ENCODE measurements around the gene TTC23. TPM values are rescaled to one million over a fixed set of nuclear protein-coding genes. Genes with fewer than 3 reads are reported as not detected.
A peak's percentile ranks its signal among the peaks of the same experiment; 100 is the strongest.

The TTC23 gene
- total RNA-seq, 1 experiment from 2014 or later, result 34.5 TPM

- no peak for DNase-seq (ENCODE audit: low read depth)
Observed at GRCh38 chr15:99139276-99139675, 110.1 kb downstream of the TTC23 start.

- DNase-seq (ENCODE audit: low read depth), result no peak
Observed at GRCh38 chr15:99138491-99138982, 110.8 kb downstream of the TTC23 start.

- DNase-seq (ENCODE audit: low read depth), result no peak
Observed at GRCh38 chr15:99137877-99138276, 111.5 kb downstream of the TTC23 start.

GRCh38 chr15:99137111-99137546, 112.3 kb downstream of the TTC23 start:
- DNase-seq (ENCODE audit: low read depth), result no peak

GRCh38 chr15:99135194-99135593, 114.2 kb downstream of the TTC23 start:
- DNase-seq (ENCODE audit: low read depth), result no peak

GRCh38 chr15:99134317-99134821, 115.0 kb downstream of the TTC23 start:
- DNase-seq (ENCODE audit: low read depth), result no peak

- DNase-seq (ENCODE audit: low read depth), result no peak
Observed at GRCh38 chr15:99132634-99133287, 116.6 kb downstream of the TTC23 start.

- DNase-seq (ENCODE audit: low read depth), result no peak
Observed at GRCh38 chr15:99132122-99132521, 117.3 kb downstream of the TTC23 start.

- no peak for DNase-seq (ENCODE audit: low read depth)
Observed at GRCh38 chr15:99131441-99132023, 117.8 kb downstream of the TTC23 start.

GRCh38 chr15:99130765-99131440, 118.5 kb downstream of the TTC23 start:
- no peak for DNase-seq (ENCODE audit: low read depth)

GRCh38 chr15:99130314-99130713, 119.1 kb downstream of the TTC23 start:
- DNase-seq (ENCODE audit: low read depth), result no peak

- DNase-seq (ENCODE audit: low read depth), result no peak
Observed at GRCh38 chr15:99129644-99130043, 119.7 kb downstream of the TTC23 start.

- no peak for DNase-seq (ENCODE audit: low read depth)
Observed at GRCh38 chr15:99128411-99128810, 121.0 kb downstream of the TTC23 start.

- no peak for DNase-seq (ENCODE audit: low read depth)
Observed at GRCh38 chr15:99127773-99128172, 121.6 kb downstream of the TTC23 start.

- no peak for DNase-seq (ENCODE audit: low read depth)
Observed at GRCh38 chr15:99126930-99127329, 122.5 kb downstream of the TTC23 start.

GRCh38 chr15:99126131-99126588, 123.2 kb downstream of the TTC23 start:
- no peak for DNase-seq (ENCODE audit: low read depth)

GRCh38 chr15:99125061-99125891, 124.1 kb downstream of the TTC23 start:
- no peak for DNase-seq (ENCODE audit: low read depth)

GRCh38 chr15:99124641-99125040, 124.7 kb downstream of the TTC23 start:
- no peak for DNase-seq (ENCODE audit: low read depth)

- DNase-seq (ENCODE audit: low read depth), result peak; percentile 98
Observed at GRCh38 chr15:99123713-99124451, 125.5 kb downstream of the TTC23 start.

- DNase-seq (ENCODE audit: low read depth), result no peak
Observed at GRCh38 chr15:99122831-99123712, 126.3 kb downstream of the TTC23 start.

Measured in M059J (cell line).